Fibroblast of mammary gland (primary cell): ENCODE results near the gene EBF3.

Experiments used
- DNase-seq: peaks from one replicate; pipeline ENCODE4 v3.0.0-alpha.2; 2010; ENCODE audit warnings: low read depth
- H3K4me3 ChIP-seq: 2 replicates; pipeline ENCODE4 v1.5.1; 2011; ENCODE audit warnings: low read depth, mild to moderate bottlenecking, low read length, moderate library complexity; ENCODE audit not compliant: control insufficient read depth
- CTCF ChIP-seq: conservative IDR thresholded peaks from 2 replicates; pipeline ENCODE4 v1.5.1; 2011; ENCODE audit warnings: low read depth, low read length, inconsistent platforms; ENCODE audit not compliant: control insufficient read depth, insufficient read depth

Gene EBF3

GRCh38 chr10:130003787-130004613 lies 39.9 kb upstream of the EBF3 start:
- no peak for TF ChIP-seq CTCF
- H3K4me3 ChIP-seq: no peak overlapping the region
- no peak for DNase-seq

GRCh38 chr10:130003166-130003565 lies 39.1 kb upstream of the EBF3 start:
- no peak for DNase-seq
- no peak for TF ChIP-seq CTCF
- no peak overlapping the region for H3K4me3 ChIP-seq

GRCh38 chr10:130002606-130003005 lies 38.5 kb upstream of the EBF3 start:
- no peak for DNase-seq
- TF ChIP-seq CTCF: no peak
- H3K4me3 ChIP-seq: no peak overlapping the region

GRCh38 chr10:130000918-130001317 lies 36.8 kb upstream of the EBF3 start:
- no peak for DNase-seq
- TF ChIP-seq CTCF: no peak

GRCh38 chr10:129999140-129999539 lies 35.1 kb upstream of the EBF3 start:
- TF ChIP-seq CTCF: no peak
- DNase-seq: no peak
- no peak overlapping the region for H3K4me3 ChIP-seq

More at GRCh38 chr10:130000918-130001317, 36.8 kb upstream of the EBF3 start:
- H3K4me3 ChIP-seq: no peak overlapping the region

- peak; percentile 64 for DNase-seq
- H3K4me3 ChIP-seq: no peak overlapping the region
- TF ChIP-seq CTCF: no peak
These were observed 29.5 kb upstream of the EBF3 start for GRCh38 chr10:129993621-129994020.
